HG03469 (cell line): ENCODE results near the gene FARP2.
"Not testable (repeated sequence)": the region's sequence is repeated elsewhere in the genome, so short reads cannot be mapped to it uniquely, and the experiment has no call there.

Source experiments
- ATAC-seq: cut with Tn5 transposase; IDR thresholded peaks from one replicate; pipeline ENCODE4 v1.9.1; 2021; ENCODE audit warnings: mild to moderate bottlenecking, moderate library complexity, moderate number of reproducible peaks; ENCODE audit not compliant: unreplicated experiment

Gene FARP2

GRCh38 chr2:241393524-241394196 lies 37.6 kb downstream of the FARP2 start:
- no peak for ATAC-seq

- ATAC-seq = not testable (repeated sequence)
Measured at GRCh38 chr2:241396809-241397208, 40.7 kb downstream of the FARP2 start.

GRCh38 chr2:241399941-241400922 lies 44.1 kb downstream of the FARP2 start:
- ATAC-seq = no peak

- ATAC-seq = no peak
Measured at GRCh38 chr2:241408849-241409248, 52.8 kb downstream of the FARP2 start.

- ATAC-seq = no peak
Measured at GRCh38 chr2:241410739-241411176, 54.7 kb downstream of the FARP2 start.

- no peak for ATAC-seq
Measured at GRCh38 chr2:241412144-241412543, 56.1 kb downstream of the FARP2 start.

GRCh38 chr2:241413501-241413900 lies 57.4 kb downstream of the FARP2 start:
- ATAC-seq = not testable (repeated sequence)

GRCh38 chr2:241413929-241414580 lies 58.0 kb downstream of the FARP2 start:
- no peak for ATAC-seq

GRCh38 chr2:241415196-241415595 lies 59.1 kb downstream of the FARP2 start:
- no peak for ATAC-seq

- no peak for ATAC-seq
Measured at GRCh38 chr2:241417626-241418025, 61.5 kb downstream of the FARP2 start.

GRCh38 chr2:241421330-241421729 lies 65.2 kb downstream of the FARP2 start:
- no peak for ATAC-seq

GRCh38 chr2:241421942-241422341 lies 65.9 kb downstream of the FARP2 start:
- not testable (repeated sequence) for ATAC-seq

GRCh38 chr2:241422350-241422749 lies 66.3 kb downstream of the FARP2 start:
- ATAC-seq = no peak

GRCh38 chr2:241423489-241423888 lies 67.4 kb downstream of the FARP2 start:
- ATAC-seq = not testable (repeated sequence)

- no peak for ATAC-seq
Measured at GRCh38 chr2:241425368-241425767, 69.3 kb downstream of the FARP2 start.

GRCh38 chr2:241430178-241430577 lies 74.1 kb downstream of the FARP2 start:
- no peak for ATAC-seq

- ATAC-seq = no peak
Measured at GRCh38 chr2:241432824-241433448, 76.9 kb downstream of the FARP2 start.

GRCh38 chr2:241437179-241437578 lies 81.1 kb downstream of the FARP2 start:
- ATAC-seq = no peak

- no peak for ATAC-seq
Measured at GRCh38 chr2:241441492-241441891, 85.4 kb downstream of the FARP2 start.

- ATAC-seq = no peak
Measured at GRCh38 chr2:241443486-241444223, 87.6 kb downstream of the FARP2 start.
